GM19463 (cell line): ENCODE data around the gene RHOBTB1.

Experiments
- ATAC-seq: cut with Tn5 transposase; IDR thresholded peaks from one replicate; pipeline ENCODE4 v1.9.1; 2021; ENCODE audit warnings: mild to moderate bottlenecking, moderate library complexity; ENCODE audit not compliant: unreplicated experiment

RHOBTB1 gene

DNA sequence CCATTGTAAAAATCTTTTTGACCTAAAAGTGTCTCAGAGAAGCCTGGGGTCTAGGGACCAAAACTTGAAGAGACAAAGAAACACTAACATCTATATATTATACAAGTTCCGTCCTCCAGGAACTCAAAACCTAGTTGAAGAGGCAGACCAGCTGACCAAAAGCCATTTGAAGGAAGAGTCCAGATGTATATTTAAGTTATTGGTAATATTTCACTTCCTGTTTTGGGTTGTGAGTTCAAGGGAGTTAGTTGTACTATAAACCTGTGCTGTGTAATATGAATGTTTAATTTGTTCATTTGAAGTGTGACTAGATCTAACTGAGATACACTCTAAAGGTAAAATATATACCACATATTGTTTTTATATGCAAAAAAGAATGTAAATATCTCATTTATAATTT, 120.7 kb downstream of the RHOBTB1 start:
- no peak for ATAC-seq

- no peak for ATAC-seq
These were observed 121.2 kb downstream of the RHOBTB1 start for GRCh38 chr10:60822809-60823208.

DNA sequence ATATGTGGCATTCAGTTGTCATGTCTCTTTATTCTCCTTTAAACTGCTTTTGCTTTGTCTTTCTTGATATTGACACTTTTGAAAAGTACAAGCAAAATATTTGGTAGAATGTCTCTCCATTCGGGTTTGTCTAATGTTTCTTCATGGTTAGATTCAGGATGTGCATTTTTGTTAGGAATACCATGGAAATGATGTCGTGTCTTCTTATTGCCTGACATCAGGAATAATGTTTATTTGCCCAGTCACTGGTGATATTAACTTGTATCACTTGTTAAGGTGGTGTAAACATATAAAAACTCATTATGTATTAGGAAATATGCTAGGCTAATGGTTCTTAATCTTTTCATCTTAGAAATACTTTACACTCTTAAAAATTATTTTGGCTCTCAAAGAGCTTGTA, 122.3 kb downstream of the RHOBTB1 start:
- ATAC-seq = no peak

DNA sequence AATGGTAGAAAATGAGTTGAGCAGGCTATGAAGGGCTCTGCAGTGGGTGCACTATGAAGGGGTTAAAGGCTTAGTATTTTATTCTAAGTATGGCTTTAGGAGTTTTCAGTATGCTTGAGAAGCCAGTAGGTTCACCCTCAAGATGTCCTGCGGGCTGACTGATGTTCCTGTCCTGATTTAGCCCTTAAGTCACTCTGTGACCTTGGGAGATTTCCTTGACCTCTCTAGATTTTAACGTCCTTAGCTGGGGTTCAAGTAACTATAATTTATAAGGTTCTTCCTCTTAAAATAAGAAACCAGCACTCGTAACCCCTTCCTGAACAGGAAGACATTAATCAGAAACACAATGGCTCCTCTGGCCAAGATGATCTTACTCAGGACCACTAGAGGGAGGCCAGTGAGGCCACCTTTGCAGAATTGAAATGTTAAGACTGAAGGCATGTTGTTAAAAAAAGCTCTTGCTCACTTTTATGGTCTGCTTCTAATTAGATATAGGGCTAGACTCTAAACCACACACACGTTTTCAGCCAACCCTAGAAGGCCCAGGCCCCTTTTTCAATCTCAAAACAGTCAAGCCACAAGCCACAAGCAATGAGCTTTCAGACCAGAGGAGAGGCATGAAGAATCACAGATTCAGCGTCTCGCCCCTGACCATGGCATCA, 123.8 kb downstream of the RHOBTB1 start:
- peak; percentile 68 for ATAC-seq
